Neuron (in vitro differentiated cells): ENCODE results near the gene AKT1.
A peak's percentile ranks its signal among the peaks of the same experiment; 100 is the strongest.

ENCODE experiments used
- H2AFZ ChIP-seq: one replicate; pipeline ENCODE4 v1.6.1; 2013; ENCODE audit warnings: low read depth, mild to moderate bottlenecking, inconsistent platforms, low read length, moderate library complexity
- H3K27me3 ChIP-seq: one replicate; pipeline ENCODE4 v1.6.1; 2013; ENCODE audit warnings: low read length; ENCODE audit not compliant: insufficient read depth
- H3K36me3 ChIP-seq: one replicate; pipeline ENCODE4 v1.6.1; 2013; ENCODE audit warnings: low read length; ENCODE audit not compliant: insufficient read depth
- H3K4me1 ChIP-seq: one replicate; pipeline ENCODE4 v1.6.1; 2013; ENCODE audit warnings: low read length; ENCODE audit not compliant: insufficient read depth
- H3K4me3 ChIP-seq: 2 replicates; pipeline ENCODE4 v1.5.1; 2013; ENCODE audit warnings: mild to moderate bottlenecking, low read length, moderate library complexity
- H3K9me3 ChIP-seq: one replicate; pipeline ENCODE4 v1.6.1; 2013; ENCODE audit warnings: low read length

The AKT1 gene

GRCh38 chr14:104808456-104808855 lies 12.9 kb upstream of the AKT1 start:
- Histone ChIP-seq H3K4me3 (no peak overlapping the region), H3K9me3 (no peaks in the 10 kb centered on the region), H3K36me3 (no peaks in the 10 kb centered on the region), H3K27me3 (peaks cover 3% of the 10 kb centered on the region), H3K4me1 (no peaks in the 10 kb centered on the region), H2AFZ (no peak overlapping the region)

GRCh38 chr14:104806625-104807465 lies 11.3 kb upstream of the AKT1 start:
- Histone ChIP-seq H3K36me3 (no peaks in the 10 kb centered on the region), H3K4me1 (no peaks in the 10 kb centered on the region), H2AFZ (no peak overlapping the region), H3K9me3 (no peaks in the 10 kb centered on the region), H3K27me3 (peaks cover 14% of the 10 kb centered on the region), H3K4me3 (no peak overlapping the region)

GRCh38 chr14:104805941-104806624 lies 10.5 kb upstream of the AKT1 start:
- Histone ChIP-seq H3K9me3 (no peaks in the 10 kb centered on the region), H3K27me3 (peaks cover 21% of the 10 kb centered on the region), H3K36me3 (no peaks in the 10 kb centered on the region), H3K4me1 (peaks cover 6% of the 10 kb centered on the region), H3K4me3 (no peak overlapping the region), H2AFZ (no peak overlapping the region)

- no peaks in the 10 kb centered on the region for H3K9me3 ChIP-seq
- H3K27me3 ChIP-seq = peaks cover 25% of the 10 kb centered on the region
- H2AFZ ChIP-seq = no peak overlapping the region
- peaks cover 7% of the 10 kb centered on the region for H3K4me1 ChIP-seq
- no peaks in the 10 kb centered on the region for H3K36me3 ChIP-seq
- no peak overlapping the region for H3K4me3 ChIP-seq
Observed at GRCh38 chr14:104805326-104805678, 9.8 kb upstream of the AKT1 start.

GRCh38 chr14:104804481-104805325 lies 9.2 kb upstream of the AKT1 start:
- H3K27me3 ChIP-seq = peaks cover 29% of the 10 kb centered on the region
- peaks cover 10% of the 10 kb centered on the region for H3K4me1 ChIP-seq
- no peak overlapping the region for H2AFZ ChIP-seq
- no peak overlapping the region for H3K4me3 ChIP-seq
- no peaks in the 10 kb centered on the region for H3K36me3 ChIP-seq
- no peaks in the 10 kb centered on the region for H3K9me3 ChIP-seq

- Histone ChIP-seq H2AFZ (no peak overlapping the region), H3K9me3 (no peaks in the 10 kb centered on the region), H3K27me3 (peaks cover 36% of the 10 kb centered on the region), H3K4me1 (peaks cover 12% of the 10 kb centered on the region), H3K4me3 (no peak overlapping the region), H3K36me3 (no peaks in the 10 kb centered on the region)
Observed at GRCh38 chr14:104803912-104804410, 8.4 kb upstream of the AKT1 start.

GRCh38 chr14:104803280-104803911 lies 7.8 kb upstream of the AKT1 start:
- H2AFZ ChIP-seq = no peak overlapping the region
- H3K27me3 ChIP-seq = peaks cover 42% of the 10 kb centered on the region
- no peak overlapping the region for H3K4me3 ChIP-seq
- peaks cover 12% of the 10 kb centered on the region for H3K4me1 ChIP-seq
- H3K9me3 ChIP-seq = no peaks in the 10 kb centered on the region
- no peaks in the 10 kb centered on the region for H3K36me3 ChIP-seq

GRCh38 chr14:104802394-104803184 lies 7.0 kb upstream of the AKT1 start:
- H3K27me3 ChIP-seq = peaks cover 49% of the 10 kb centered on the region
- H3K4me3 ChIP-seq = no peak overlapping the region
- H3K4me1 ChIP-seq = peaks cover 12% of the 10 kb centered on the region
- H3K9me3 ChIP-seq = no peaks in the 10 kb centered on the region
- no peaks in the 10 kb centered on the region for H3K36me3 ChIP-seq
- no peak overlapping the region for H2AFZ ChIP-seq

- peak overlapping the region; percentile 33 for H3K4me3 ChIP-seq
Observed at GRCh38 chr14:104801520-104802393, 6.2 kb upstream of the AKT1 start.

GRCh38 chr14:104800771-104801519 lies 5.4 kb upstream of the AKT1 start, which contains the start of gene ZBTB42:
Gene ZBTB42 (plus strand): TSS chr14:104801101. CDS start chr14:104801198, 97 bp downstream.
- H3K9me3 ChIP-seq = no peaks in the 10 kb centered on the region
- H3K36me3 ChIP-seq = no peaks in the 10 kb centered on the region
- peaks cover 25% of the 10 kb centered on the region for H3K4me1 ChIP-seq
- H3K27me3 ChIP-seq = peaks cover 65% of the 10 kb centered on the region
- H2AFZ ChIP-seq = no peak within 1 kb of the TSS
- peak within 1 kb of the TSS; percentile 33 for H3K4me3 ChIP-seq

More at GRCh38 chr14:104801520-104802393, 6.2 kb upstream of the AKT1 start:
- Histone ChIP-seq H3K4me1 (peaks cover 17% of the 10 kb centered on the region), H3K36me3 (no peaks in the 10 kb centered on the region), H2AFZ (no peak overlapping the region), H3K9me3 (no peaks in the 10 kb centered on the region), H3K27me3 (peaks cover 57% of the 10 kb centered on the region)
